DOHH2 (cell line): ENCODE results near the gene TSHZ2.
"Not testable (repeated sequence)": the region's sequence is repeated elsewhere in the genome, so short reads cannot be mapped to it uniquely, and the experiment has no call there.

ENCODE experiments used
- H3F3A ChIP-seq: fragments of 200-600 bp; sonication (generic), shearing (Covaris generic); 2 replicates; pipeline ENCODE4 v1.6.0; 2016; ENCODE audit warnings: antibody characterized with exemption, mild to moderate bottlenecking; ENCODE audit not compliant: control insufficient read depth, insufficient read depth
- H3K27ac ChIP-seq: fragments of 200-600 bp; sonication (generic); 2 replicates; pipeline ENCODE4 v1.5.1; 2014; ENCODE audit warnings: low read depth, mild to moderate bottlenecking, low read length, moderate library complexity
- H3K27me3 ChIP-seq: fragments of 200-600 bp; sonication (generic); 2 replicates; pipeline ENCODE4 v1.6.1; 2014; ENCODE audit warnings: mild to moderate bottlenecking, low read length, mixed read lengths; ENCODE audit not compliant: control insufficient read depth
- H3K36me3 ChIP-seq: fragments of 200-600 bp; sonication (generic); 2 replicates; pipeline ENCODE4 v1.6.1; 2014; ENCODE audit warnings: mild to moderate bottlenecking, low read length, moderate library complexity, mixed read lengths; ENCODE audit not compliant: control insufficient read depth
- H3K4me1 ChIP-seq: fragments of 200-600 bp; sonication (generic); 2 replicates; pipeline ENCODE4 v1.6.1; 2014; ENCODE audit warnings: mild to moderate bottlenecking, low read length, mixed read lengths; ENCODE audit not compliant: control insufficient read depth
- H3K4me2 ChIP-seq: fragments of 200-600 bp; sonication (generic); 2 replicates; pipeline ENCODE4 v1.6.0; 2014; ENCODE audit warnings: mild to moderate bottlenecking, low read length, moderate library complexity
- H3K4me3 ChIP-seq: fragments of 200-600 bp; sonication (generic); 2 replicates; pipeline ENCODE4 v1.5.1; 2014; ENCODE audit warnings: mild to moderate bottlenecking, low read length, mixed read lengths
- H3K79me2 ChIP-seq: fragments of 200-600 bp; sonication (generic); 2 replicates; pipeline ENCODE4 v1.6.1; 2014; ENCODE audit warnings: mild to moderate bottlenecking, low read length, mixed read lengths; ENCODE audit not compliant: control insufficient read depth
- H3K9me2 ChIP-seq: fragments of 200-600 bp; sonication (generic); replicated peaks from 2 replicates; pipeline ENCODE4 v1.6.1; 2014; ENCODE audit warnings: mild to moderate bottlenecking, low read length, mixed read lengths; ENCODE audit not compliant: control insufficient read depth
- H3K9me3 ChIP-seq: fragments of 200-600 bp; sonication (generic); 2 replicates; pipeline ENCODE4 v1.6.1; 2014; ENCODE audit warnings: antibody characterized with exemption, low read length, mixed read lengths; ENCODE audit not compliant: control insufficient read depth, insufficient read depth
- H4K20me1 ChIP-seq: fragments of 200-600 bp; sonication (generic); 2 replicates; pipeline ENCODE4 v1.6.0; 2014; ENCODE audit warnings: low read depth, mild to moderate bottlenecking, antibody characterized with exemption, low read length, moderate library complexity; ENCODE audit not compliant: control insufficient read depth, insufficient read depth
- CTCF ChIP-seq: fragments of 200-600 bp; sonication (generic); IDR thresholded peaks from one replicate; pipeline ENCODE4 v1.5.1; 2014; ENCODE audit warnings: antibody characterized with exemption, mild to moderate bottlenecking, low read depth, low read length; ENCODE audit not compliant: poor library complexity, severe bottlenecking
- EZH2phosphoT487 ChIP-seq: fragments of 200-600 bp; sonication (generic); IDR thresholded peaks from 2 replicates; pipeline ENCODE4 v1.6.1; 2017; ENCODE audit warnings: borderline replicate concordance, mild to moderate bottlenecking, antibody characterized with exemption, low read length, moderate library complexity, mixed read lengths

Gene TSHZ2

GRCh38 chr20:53020834-53021233 lies 48.7 kb downstream of the TSHZ2 start:
- no peaks in the 10 kb centered on the region for H3K27me3 ChIP-seq
- no peaks in the 10 kb centered on the region for H4K20me1 ChIP-seq
- H3F3A ChIP-seq = no peaks in the 10 kb centered on the region
- peaks cover 26% of the 10 kb centered on the region for H3K4me1 ChIP-seq
- no peaks in the 10 kb centered on the region for H3K36me3 ChIP-seq
- no peaks in the 10 kb centered on the region for H3K79me2 ChIP-seq
- TF ChIP-seq EZH2phosphoT487 (no peak), CTCF (no peak)
- 0 out of 2 replicates have a peak, but pooled peaks cover 4% of the 10 kb centered on the region for H3K9me3 ChIP-seq
- H3K4me2 ChIP-seq = no peak overlapping the region
- H3K4me3 ChIP-seq = no peak overlapping the region
- no peaks in the 10 kb centered on the region for H3K9me2 ChIP-seq
- H3K27ac ChIP-seq = no peak overlapping the region

GRCh38 chr20:53021934-53022333 lies 49.8 kb downstream of the TSHZ2 start:
- H3K9me2 ChIP-seq = no peaks in the 10 kb centered on the region
- no peaks in the 10 kb centered on the region for H3K36me3 ChIP-seq
- peaks cover 26% of the 10 kb centered on the region for H3K4me1 ChIP-seq
- H3K27ac ChIP-seq = no peak overlapping the region
- H3K4me3 ChIP-seq = peak overlapping the region; percentile 1; the same call in 1 of the 2 replicates
- H3F3A ChIP-seq = no peaks in the 10 kb centered on the region
- H4K20me1 ChIP-seq = no peaks in the 10 kb centered on the region
- no peaks in the 10 kb centered on the region for H3K27me3 ChIP-seq
- H3K4me2 ChIP-seq = peak overlapping the region; percentile 44
- no peaks in the 10 kb centered on the region for H3K79me2 ChIP-seq
- H3K9me3 ChIP-seq = no peaks in the 10 kb centered on the region
- no peak for TF ChIP-seq CTCF
- TF ChIP-seq EZH2phosphoT487 = no peak

GRCh38 chr20:53023732-53024520 lies 51.8 kb downstream of the TSHZ2 start:
- Histone ChIP-seq H3K9me2 (no peaks in the 10 kb centered on the region; the same call in 1 of the 2 replicates), H3F3A (no peaks in the 10 kb centered on the region), H3K27me3 (no peaks in the 10 kb centered on the region), H3K79me2 (no peaks in the 10 kb centered on the region), H3K4me1 (peaks cover 17% of the 10 kb centered on the region), H3K9me3 (no peaks in the 10 kb centered on the region), H3K4me2 (no peak overlapping the region), H4K20me1 (no peaks in the 10 kb centered on the region), H3K36me3 (no peaks in the 10 kb centered on the region), H3K4me3 (no peak overlapping the region), H3K27ac (no peak overlapping the region)
- TF ChIP-seq CTCF = no peak
- TF ChIP-seq EZH2phosphoT487 = no peak

GRCh38 chr20:53024653-53025052 lies 52.5 kb downstream of the TSHZ2 start:
- not testable (repeated sequence) for H3K27ac ChIP-seq, H4K20me1 ChIP-seq, H3K4me3 ChIP-seq, H3K9me2 ChIP-seq, H3K4me2 ChIP-seq, H3K36me3 ChIP-seq, H3K9me3 ChIP-seq, H3K27me3 ChIP-seq, H3F3A ChIP-seq, H3K79me2 ChIP-seq
- H3K4me1 ChIP-seq = peaks cover 15% of the 10 kb centered on the region
